Activated CD8-positive, alpha-beta T cell treated with anti-CD3 and anti-CD28 coated beads for 36 hours (primary cell): ENCODE data around the gene PHF23. TPM values are rescaled to one million over a fixed set of nuclear protein-coding genes. Genes with fewer than 3 reads are reported as not detected.
"Not testable (repeated sequence)": the region's sequence is repeated elsewhere in the genome, so short reads cannot be mapped to it uniquely, and the experiment has no call there.

Source experiments
- ATAC-seq: fragments of 200-7000 bp; cut with Tn5 transposase; one replicate; pipeline ENCODE4 v1.10.0; 2021; ENCODE audit warnings: mild to moderate bottlenecking, moderate library complexity
- CTCF ChIA-PET: fragments of 350-600 bp; sonication (Branson Sonifier 250); formaldehyde crosslinking; loops from one replicate; lab custom pipeline; 2021; ENCODE audit warnings: antibody characterized with exemption; lab: Charles Lee
- POLR2A ChIA-PET: fragments of 350-600 bp; sonication (Branson Sonifier 250); formaldehyde crosslinking; loops from one replicate; lab custom pipeline; 2021; ENCODE audit warnings: antibody characterized with exemption; lab: Charles Lee
- DNase-seq: peaks from one replicate; pipeline ENCODE4 v3.0.0-alpha.2; 2020
- H3K27ac Mint-ChIP-seq: one replicate; pipeline ENCODE4 v1.8.0; 2021; ENCODE audit warnings: mild to moderate bottlenecking, mixed read lengths
- H3K27me3 Mint-ChIP-seq: one replicate; pipeline ENCODE4 v1.8.0; 2021; ENCODE audit warnings: mixed read lengths
- H3K36me3 Mint-ChIP-seq: one replicate; pipeline ENCODE4 v1.8.0; 2021; ENCODE audit warnings: low read depth, mixed read lengths
- H3K4me1 Mint-ChIP-seq: one replicate; pipeline ENCODE4 v1.8.0; 2021; ENCODE audit warnings: low read depth, mixed read lengths
- H3K4me3 Mint-ChIP-seq: one replicate; pipeline ENCODE4 v1.8.0; 2021; ENCODE audit warnings: mild to moderate bottlenecking, moderate library complexity, mixed read lengths
- H3K9me3 Mint-ChIP-seq: one replicate; pipeline ENCODE4 v1.8.0; 2021; ENCODE audit warnings: mixed read lengths
- CTCF ChIP-seq: fragments of 200-600 bp; IDR thresholded peaks from one replicate; pipeline ENCODE4 v1.8.0; 2022; ENCODE audit warnings: antibody characterized with exemption, mild to moderate bottlenecking
- intact Hi-C: fragments of 100-400 bp; cut with micrococcal nuclease; formaldehyde crosslinking; loops from one replicate; pipeline ENCODE4 v1.10.0; 2022
- total RNA-seq, 2 experiments: library from RNA; stranded (reverse); gene quantifications; one replicate each; pipeline ENCODE4 v1.2.3, GENCODE V29; 2021

The PHF23 gene
- total RNA-seq, 2 experiments from 2014 or later: 17.8 to 24.4 TPM

GRCh38 chr17:7249830-7250229 lies 10.6 kb upstream of the PHF23 start:
- Mint-ChIP-seq H3K36me3 (peaks cover 40% of the 10 kb centered on the region), H3K4me3 (peak overlapping the region; percentile 91), H3K4me1 (peaks cover 40% of the 10 kb centered on the region), H3K27me3 (no peaks in the 10 kb centered on the region), H3K9me3 (no peaks in the 10 kb centered on the region), H3K27ac (peak overlapping the region; percentile 94)
- POLR2A ChIA-PET: interaction anchor here (0.5 to 5.0 kb wide), 7 partner anchors 10 to 325 kb away, joined by 3 to 67 read pairs (median 4); partner anchors contain the start of genes CLDN7, DVL2, GABARAP and PHF23
- DNase-seq: no peak
- CTCF ChIA-PET: interaction anchor here (2.3 kb wide), 1 partner anchor 11 kb away, joined by 7 read pairs; the partner anchor contains the start of gene PHF23
- no peak for ATAC-seq
- TF ChIP-seq CTCF: no peak
- intact Hi-C loops: no loop called here

- DNase-seq: no peak
- intact Hi-C loops: no loop called here
- H3K27me3 Mint-ChIP-seq: no peaks in the 10 kb centered on the region
- H3K4me1 Mint-ChIP-seq: peaks cover 36% of the 10 kb centered on the region
- no peaks in the 10 kb centered on the region for H3K9me3 Mint-ChIP-seq
- TF ChIP-seq CTCF: no peak
- ChIA-PET CTCF (interaction anchor here (2.3 kb wide), 1 partner anchor 10 kb away, joined by 7 read pairs; the partner anchor contains the start of gene PHF23), POLR2A (interaction anchor here (0.5 to 5.0 kb wide), 7 partner anchors 9 to 326 kb away, joined by 3 to 67 read pairs (median 4); partner anchors contain the start of genes CLDN7, DVL2, GABARAP and PHF23)
- H3K27ac Mint-ChIP-seq: peak overlapping the region; percentile 78
- peak overlapping the region; percentile 91 for H3K4me3 Mint-ChIP-seq
- H3K36me3 Mint-ChIP-seq: peaks cover 38% of the 10 kb centered on the region
- no peak for ATAC-seq
Observed at GRCh38 chr17:7249214-7249613, 10.0 kb upstream of the PHF23 start.

- H3K4me3 Mint-ChIP-seq: no peak overlapping the region
- no peaks in the 10 kb centered on the region for H3K27me3 Mint-ChIP-seq
- intact Hi-C loops: no loop called here
- peaks cover 36% of the 10 kb centered on the region for H3K36me3 Mint-ChIP-seq
- no peak for DNase-seq
- ATAC-seq: no peak
- POLR2A ChIA-PET: interaction anchor here (0.8 to 5.0 kb wide), 4 partner anchors 9 to 236 kb away, joined by 4 to 67 read pairs (median 4); partner anchors contain the start of genes GABARAP, PHF23 and POLR2A
- peaks cover 33% of the 10 kb centered on the region for H3K4me1 Mint-ChIP-seq
- peak overlapping the region; percentile 47 for H3K27ac Mint-ChIP-seq
- TF ChIP-seq CTCF: no peak
- CTCF ChIA-PET: interaction anchor here (2.3 kb wide), 1 partner anchor 10 kb away, joined by 7 read pairs; the partner anchor contains the start of gene PHF23
- no peaks in the 10 kb centered on the region for H3K9me3 Mint-ChIP-seq
Observed at GRCh38 chr17:7248796-7249195, 9.5 kb upstream of the PHF23 start.

DNA sequence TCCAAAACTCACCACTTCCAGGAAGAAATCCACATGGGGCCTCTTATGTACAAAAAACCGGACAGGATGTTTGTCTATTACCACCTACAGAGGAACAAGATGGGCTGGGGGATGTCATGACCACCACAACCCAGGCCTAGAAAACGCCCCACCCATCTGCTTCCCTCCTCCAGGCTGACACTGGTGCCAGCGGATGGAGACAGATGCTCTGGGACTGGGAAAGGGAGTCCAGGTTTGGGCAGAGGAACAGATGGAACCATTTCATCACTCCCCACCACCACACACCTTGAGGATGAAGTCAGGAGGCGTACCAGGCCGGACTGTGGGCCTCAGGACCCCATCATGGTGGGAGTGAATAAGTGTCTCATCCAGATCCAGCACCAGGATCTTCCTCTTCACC lies 7.5 kb upstream of the PHF23 start:
- Mint-ChIP-seq H3K27me3 (no peaks in the 10 kb centered on the region), H3K36me3 (peaks cover 35% of the 10 kb centered on the region), H3K4me1 (peaks cover 29% of the 10 kb centered on the region), H3K27ac (peak overlapping the region; percentile 54), H3K9me3 (no peaks in the 10 kb centered on the region), H3K4me3 (no peak overlapping the region)
- intact Hi-C loops: no loop called here
- ATAC-seq (no peak), DNase-seq (no peak)
- ChIA-PET POLR2A (no interaction called here), CTCF (interaction anchor here (0.6 kb wide), 1 partner anchor 50 kb away, joined by 3 read pairs; no protein-coding TSS in a partner anchor)
- no peak for TF ChIP-seq CTCF

- Mint-ChIP-seq H3K4me1 (peaks cover 37% of the 10 kb centered on the region), H3K36me3 (peaks cover 25% of the 10 kb centered on the region)
- intact Hi-C loops, H3K9me3 Mint-ChIP-seq, DNase-seq, H3K4me3 Mint-ChIP-seq, H3K27me3 Mint-ChIP-seq, ATAC-seq, H3K27ac Mint-ChIP-seq: not testable (repeated sequence)
- ChIA-PET POLR2A (interaction anchor here (0.6 to 15.6 kb wide), 7 partner anchors 10 to 591 kb away, joined by 3 to 261 read pairs (median 6); partner anchors contain the start of genes ACADVL, DLG4 and DVL2), CTCF (interaction anchor here (1.9 kb wide), 1 partner anchor 52 kb away, joined by 8 read pairs; no protein-coding TSS in a partner anchor)
Observed at GRCh38 chr17:7243838-7244237, 4.6 kb upstream of the PHF23 start.
